Esophagus muscularis mucosa (tissue), 3 donors: Measurements from ENCODE around the gene QSER1.

Experiments
- CTCF ChIP-seq, 3 experiments: fragments of 200-600 bp in 2 of 3; fragments of 450-650 bp in 1 of 3; sonication (generic) in 2 of 3; IDR thresholded peaks; one replicate each; pipeline ENCODE4 v1.5.1; 2017 to 2019; ENCODE audit warnings: antibody characterized with exemption in 3 of 3, mild to moderate bottlenecking in 2 of 3, moderate library complexity in 1 of 3
- POLR2A ChIP-seq: fragments of 450-650 bp; IDR thresholded peaks from one replicate; pipeline ENCODE4 v1.6.1; 2017; ENCODE audit warnings: antibody characterized with exemption, moderate library complexity, mild to moderate bottlenecking, low read depth
- POLR2AphosphoS5 ChIP-seq, 2 donors: sonication (generic); formaldehyde crosslinking; IDR thresholded peaks; one replicate each; pipeline ENCODE4 v1.6.1; 2017; ENCODE audit warnings: antibody characterized with exemption in 2 of 2

- no peak for TF ChIP-seq CTCF (IDR thresholded peaks at IDR 0.05)
- no peak for TF ChIP-seq POLR2AphosphoS5 (IDR thresholded peaks at IDR 0.05)
- TF ChIP-seq POLR2A, result no peak
Observed at GRCh38 chr11:32895471-32895870, 2.9 kb downstream of the QSER1 start.
